Measurements from ENCODE around the gene HIF1AN.

The HIF1AN gene

GRCh38 chr10:100535715-100536353, at the start of gene HIF1AN:
TSS of gene HIF1AN (plus strand) at chr10:100535943. CDS start at chr10:100535959, 16 bp downstream.
- in situ Hi-C loops (cut with HindIII; ENCODE audit: low pct_ligation_motif_present, low sequenced_read_pairs), result loop anchor here (25.0 kb wide), 1 partner anchor 351 kb away; no protein-coding TSS in a partner anchor
- H3K27ac ChIP-seq, result peak within 1 kb of the TSS; percentile 57
- peaks cover 16% of the 10 kb centered on the region for H3K36me3 ChIP-seq (replicated peaks)
- H3K4me3 ChIP-seq (ENCODE audit: low read depth, low read length), result peak within 1 kb of the TSS; percentile 71
- no peaks in the 10 kb centered on the region for H3K27me3 ChIP-seq (replicated peaks)
- peak; percentile 95 for DNase-seq
- TF ChIP-seq, protein P1, sequence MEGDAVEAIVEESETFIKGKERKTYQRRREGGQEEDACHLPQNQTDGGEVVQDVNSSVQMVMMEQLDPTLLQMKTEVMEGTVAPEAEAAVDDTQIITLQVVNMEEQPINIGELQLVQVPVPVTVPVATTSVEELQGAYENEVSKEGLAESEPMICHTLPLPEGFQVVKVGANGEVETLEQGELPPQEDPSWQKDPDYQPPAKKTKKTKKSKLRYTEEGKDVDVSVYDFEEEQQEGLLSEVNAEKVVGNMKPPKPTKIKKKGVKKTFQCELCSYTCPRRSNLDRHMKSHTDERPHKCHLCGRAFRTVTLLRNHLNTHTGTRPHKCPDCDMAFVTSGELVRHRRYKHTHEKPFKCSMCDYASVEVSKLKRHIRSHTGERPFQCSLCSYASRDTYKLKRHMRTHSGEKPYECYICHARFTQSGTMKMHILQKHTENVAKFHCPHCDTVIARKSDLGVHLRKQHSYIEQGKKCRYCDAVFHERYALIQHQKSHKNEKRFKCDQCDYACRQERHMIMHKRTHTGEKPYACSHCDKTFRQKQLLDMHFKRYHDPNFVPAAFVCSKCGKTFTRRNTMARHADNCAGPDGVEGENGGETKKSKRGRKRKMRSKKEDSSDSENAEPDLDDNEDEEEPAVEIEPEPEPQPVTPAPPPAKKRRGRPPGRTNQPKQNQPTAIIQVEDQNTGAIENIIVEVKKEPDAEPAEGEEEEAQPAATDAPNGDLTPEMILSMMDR (IDR thresholded peaks at IDR 0.05; ENCODE audit: low read depth, low read length, missing control alignments), result peak; percentile 98

- in situ Hi-C loops (cut with HindIII; ENCODE audit: low pct_ligation_motif_present, low sequenced_read_pairs), result no loop called here
- Histone ChIP-seq H3K27ac (no peak overlapping the region), H3K36me3 (replicated peaks) (peaks cover 3% of the 10 kb centered on the region), H3K27me3 (replicated peaks) (no peaks in the 10 kb centered on the region), H3K4me3 (ENCODE audit: low read depth, low read length) (no peak overlapping the region)
- TF ChIP-seq, protein P1 (IDR thresholded peaks at IDR 0.05; ENCODE audit: low read depth, low read length, missing control alignments), result no peak
- DNase-seq, result no peak
These were observed 48.2 kb upstream of the HIF1AN start for GRCh38 chr10:100487529-100487928.

GRCh38 chr10:100489396-100489795, 46.3 kb upstream of the HIF1AN start:
- in situ Hi-C loops (cut with HindIII; ENCODE audit: low pct_ligation_motif_present, low sequenced_read_pairs), result no loop called here
- DNase-seq, result no peak
- no peak overlapping the region for H3K27ac ChIP-seq
- H3K4me3 ChIP-seq (ENCODE audit: low read depth, low read length), result no peak overlapping the region
- TF ChIP-seq, protein P1 (IDR thresholded peaks at IDR 0.05; ENCODE audit: low read depth, low read length, missing control alignments), result no peak
- H3K36me3 ChIP-seq (replicated peaks), result peaks cover 3% of the 10 kb centered on the region
- no peaks in the 10 kb centered on the region for H3K27me3 ChIP-seq (replicated peaks)

- H3K36me3 ChIP-seq (replicated peaks), result peaks cover 3% of the 10 kb centered on the region
- no peak overlapping the region for H3K4me3 ChIP-seq (ENCODE audit: low read depth, low read length)
- TF ChIP-seq, protein P1 (IDR thresholded peaks at IDR 0.05; ENCODE audit: low read depth, low read length, missing control alignments), result no peak
- DNase-seq, result no peak
- H3K27ac ChIP-seq, result no peak overlapping the region
- in situ Hi-C loops (cut with HindIII; ENCODE audit: low pct_ligation_motif_present, low sequenced_read_pairs), result no loop called here
- no peaks in the 10 kb centered on the region for H3K27me3 ChIP-seq (replicated peaks)
These were observed 45.2 kb upstream of the HIF1AN start for GRCh38 chr10:100490531-100490930.

GRCh38 chr10:100496567-100496966, 39.2 kb upstream of the HIF1AN start:
- Histone ChIP-seq H3K27ac (no peak overlapping the region), H3K4me3 (ENCODE audit: low read depth, low read length) (no peak overlapping the region), H3K36me3 (replicated peaks) (no peaks in the 10 kb centered on the region), H3K27me3 (replicated peaks) (no peaks in the 10 kb centered on the region)
- TF ChIP-seq, protein P1 (IDR thresholded peaks at IDR 0.05; ENCODE audit: low read depth, low read length, missing control alignments), result no peak
- in situ Hi-C loops (cut with HindIII; ENCODE audit: low pct_ligation_motif_present, low sequenced_read_pairs), result no loop called here
- DNase-seq, result no peak

DNA sequence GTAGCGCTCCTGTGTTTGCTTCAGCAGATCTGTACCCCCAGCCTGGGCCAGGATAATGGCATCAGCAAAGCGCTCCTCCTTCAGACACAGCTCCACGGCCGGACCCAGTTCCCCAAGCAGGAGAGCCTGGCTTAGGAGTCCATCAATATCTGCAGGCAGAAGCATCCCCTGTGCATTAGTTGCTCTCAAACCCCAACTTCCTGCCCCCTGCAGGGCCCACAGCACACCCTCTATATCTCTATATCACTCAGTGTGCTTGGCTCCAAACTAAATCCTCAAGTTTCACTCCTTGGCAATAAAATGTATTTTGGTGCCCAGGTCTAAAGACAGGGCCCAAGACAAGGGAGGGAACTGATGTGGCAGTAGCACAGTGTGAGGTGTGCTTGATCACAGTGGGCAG, 37.7 kb upstream of the HIF1AN start:
- DNase-seq, result no peak
- TF ChIP-seq, protein P1 (IDR thresholded peaks at IDR 0.05; ENCODE audit: low read depth, low read length, missing control alignments), result no peak
- H3K27ac ChIP-seq, result no peak overlapping the region
- no peak overlapping the region for H3K4me3 ChIP-seq (ENCODE audit: low read depth, low read length)
- in situ Hi-C loops (cut with HindIII; ENCODE audit: low pct_ligation_motif_present, low sequenced_read_pairs), result no loop called here
- H3K27me3 ChIP-seq (replicated peaks), result no peaks in the 10 kb centered on the region
- H3K36me3 ChIP-seq (replicated peaks), result no peaks in the 10 kb centered on the region
